Neuronal stem cell (in vitro differentiated cells): ENCODE results near the gene POLR1C.

Experiments
- DNase-seq: peaks from one replicate; pipeline ENCODE4 v3.0.0-alpha.2; 2013; ENCODE audit warnings: low spot score
- H2AFZ ChIP-seq: one replicate; pipeline ENCODE4 v1.6.1; 2013; ENCODE audit warnings: mild to moderate bottlenecking, low read length, inconsistent platforms
- H2AK5ac ChIP-seq: 2 replicates; pipeline ENCODE4 v1.6.1; 2013; ENCODE audit warnings: low read depth, mild to moderate bottlenecking, inconsistent platforms, low read length, moderate library complexity, mixed read lengths
- H2BK120ac ChIP-seq: 2 replicates; pipeline ENCODE4 v1.6.1; 2013; ENCODE audit warnings: low read depth, mild to moderate bottlenecking, inconsistent platforms, low read length, moderate library complexity, mixed read lengths
- H2BK12ac ChIP-seq: one replicate; pipeline ENCODE4 v1.6.1; 2013; ENCODE audit warnings: low read length, inconsistent platforms
- H2BK15ac ChIP-seq: 2 replicates; pipeline ENCODE4 v1.6.1; 2013; ENCODE audit warnings: mild to moderate bottlenecking, low read length, inconsistent platforms, mixed read lengths
- H2BK5ac ChIP-seq: one replicate; pipeline ENCODE4 v1.6.1; 2013; ENCODE audit warnings: inconsistent platforms, mild to moderate bottlenecking, low read length, moderate library complexity
- H3K14ac ChIP-seq: one replicate; pipeline ENCODE4 v1.6.1; 2013; ENCODE audit warnings: low read length, inconsistent platforms
- H3K18ac ChIP-seq: 2 replicates; pipeline ENCODE4 v1.6.1; 2013; ENCODE audit warnings: low read length, inconsistent platforms
- H3K23ac ChIP-seq: 2 replicates; pipeline ENCODE4 v1.6.1; 2013; ENCODE audit warnings: low read depth, mild to moderate bottlenecking, mixed read lengths, low read length, inconsistent platforms; ENCODE audit not compliant: poor library complexity
- H3K27ac ChIP-seq: replicated peaks from 3 replicates; pipeline ENCODE4 v1.5.1; 2013; ENCODE audit warnings: low read length, inconsistent platforms
- H3K27me3 ChIP-seq, 3 experiments: 2 replicates each; pipeline ENCODE4 v1.6.1; 2013; ENCODE audit warnings: low read length in 3 of 3, mild to moderate bottlenecking in 2 of 3, inconsistent platforms in 1 of 3, low read depth in 1 of 3, mixed read lengths in 1 of 3, moderate library complexity in 1 of 3; ENCODE audit not compliant: control insufficient read depth in 3 of 3, insufficient read depth in 3 of 3
- H3K36me3 ChIP-seq, 2 donors: replicated peaks in 1 of 2; 2 replicates each; pipeline ENCODE4 v1.6.1; 2013; ENCODE audit warnings: low read length in 2 of 2; ENCODE audit not compliant: control insufficient read depth in 2 of 2, insufficient read depth in 2 of 2
- H3K4ac ChIP-seq: 2 replicates; pipeline ENCODE4 v1.6.1; 2013; ENCODE audit warnings: inconsistent platforms, mild to moderate bottlenecking, low read length, moderate library complexity
- H3K4me1 ChIP-seq, 2 donors: 1 replicate in 1 of 2; 2 replicates in 1 of 2; pipeline ENCODE4 v1.6.1; 2013; ENCODE audit warnings: low read length in 2 of 2, low read depth in 1 of 2; ENCODE audit not compliant: control insufficient read depth in 2 of 2, insufficient read depth in 1 of 2
- H3K4me2 ChIP-seq: one replicate; pipeline ENCODE4 v1.6.1; 2013; ENCODE audit warnings: mild to moderate bottlenecking, low read length, inconsistent platforms; ENCODE audit not compliant: insufficient read depth, poor library complexity, severe bottlenecking
- H3K4me3 ChIP-seq, 2 donors: 2 replicates each; pipeline ENCODE4 v1.5.1; 2013; ENCODE audit warnings: low read length in 2 of 2, mild to moderate bottlenecking in 2 of 2, inconsistent platforms in 1 of 2, moderate library complexity in 1 of 2
- H3K79me1 ChIP-seq: one replicate; pipeline ENCODE4 v1.6.1; 2013; ENCODE audit warnings: low read depth, mild to moderate bottlenecking, inconsistent platforms, low read length, moderate library complexity
- H3K9ac ChIP-seq: one replicate; pipeline ENCODE4 v1.6.1; 2013; ENCODE audit warnings: mild to moderate bottlenecking, low read depth, low read length, inconsistent platforms; ENCODE audit not compliant: poor library complexity
- H3K9me3 ChIP-seq, 2 donors: replicated peaks in 1 of 2; 2 replicates each; pipeline versions ENCODE3 to v1.6.1; 2013; ENCODE audit warnings: low read length in 2 of 2, mild to moderate bottlenecking in 2 of 2, inconsistent platforms in 1 of 2, low read depth in 1 of 2, mixed read lengths in 1 of 2, moderate library complexity in 1 of 2; ENCODE audit not compliant: control insufficient read depth in 2 of 2, insufficient read depth in 1 of 2
- H4K8ac ChIP-seq: one replicate; pipeline ENCODE4 v1.6.1; 2013; ENCODE audit warnings: low read depth, mild to moderate bottlenecking, inconsistent platforms, low read length, moderate library complexity
- H4K91ac ChIP-seq: one replicate; pipeline ENCODE4 v1.6.1; 2013; ENCODE audit warnings: low read length, low read depth, mild to moderate bottlenecking, inconsistent platforms; ENCODE audit not compliant: poor library complexity
- WGBS, 2 donors: extraction: QIAGEN DNeasy Blood & Tissue Kit; methylation state at CpG; one replicate each; pipeline ENCODE4 v1.1.7; 2013; ENCODE audit warnings: missing lambda C conversion rate in 2 of 2, mixed read lengths in 1 of 2; ENCODE audit not compliant: insufficient read length in 2 of 2, insufficient replicate concordance in 1 of 2; ENCODE audit errors: extremely low coverage in 2 of 2; 5-methylcytosine and 5-hydroxymethylcytosine counted together

POLR1C gene

GRCh38 chr6:43490523-43490939 lies 26.4 kb upstream of the POLR1C start:
- no peak overlapping the region for H2AFZ ChIP-seq
- H2AK5ac ChIP-seq, result no peak overlapping the region
- no peak overlapping the region for H3K27ac ChIP-seq
- H3K14ac ChIP-seq, result no peak overlapping the region
- no peak overlapping the region for H2BK15ac ChIP-seq
- peaks cover 0 to 27% of the 10 kb centered on the region in 2 donors for H3K36me3 ChIP-seq
- no peak overlapping the region for H4K91ac ChIP-seq
- WGBS, 2 donors, result no CpG with 5 or more reads among the region's 6 CpGs
- no peak overlapping the region for H3K18ac ChIP-seq
- no peak overlapping the region for H3K4me2 ChIP-seq
- no peak overlapping the region for H2BK5ac ChIP-seq
- no peak for DNase-seq
- H3K4me3 ChIP-seq, result no peak overlapping the region
- no peak overlapping the region for H3K23ac ChIP-seq
- no peak overlapping the region for H3K4ac ChIP-seq
- no peak overlapping the region for H3K9ac ChIP-seq
- no peak overlapping the region for H2BK120ac ChIP-seq
- no peaks in the 10 kb centered on the region for H3K27me3 ChIP-seq
- no peaks in the 10 kb centered on the region for H3K9me3 ChIP-seq
- peaks cover 5% of the 10 kb centered on the region for H3K79me1 ChIP-seq
- H2BK12ac ChIP-seq, result no peak overlapping the region
- H4K8ac ChIP-seq, result no peak overlapping the region
- peaks cover 1 to 13% of the 10 kb centered on the region in 2 donors for H3K4me1 ChIP-seq

GRCh38 chr6:43491750-43492661 lies 24.9 kb upstream of the POLR1C start:
- H3K27ac ChIP-seq, result no peak overlapping the region
- H3K9ac ChIP-seq, result no peak overlapping the region

DNA sequence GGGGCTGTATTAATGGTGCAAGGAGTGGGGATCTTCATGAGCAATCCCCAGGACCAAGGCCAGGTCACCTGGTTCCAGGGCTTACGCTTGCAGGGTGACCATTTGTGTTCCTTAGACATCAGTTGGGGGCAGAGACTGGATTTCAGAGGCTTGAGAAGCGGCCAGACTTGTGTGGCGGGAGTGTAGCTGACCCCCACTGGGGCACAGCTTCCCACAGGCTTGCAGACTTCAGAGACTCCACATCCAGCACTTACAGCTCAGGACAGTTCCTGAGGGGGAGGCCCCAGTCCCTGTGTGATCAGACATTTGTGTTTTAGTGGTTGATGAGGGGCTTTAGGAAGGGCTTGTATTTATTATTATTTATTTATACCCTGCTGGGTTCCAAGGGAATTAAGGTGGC lies 24.2 kb upstream of the POLR1C start:
- peak overlapping the region; percentile 29 for H3K23ac ChIP-seq
- H2AK5ac ChIP-seq, result no peak overlapping the region
- H3K4me1 ChIP-seq, result peaks cover 7 to 21% of the 10 kb centered on the region in 2 donors
- H2BK5ac ChIP-seq, result no peak overlapping the region
- H3K36me3 ChIP-seq, result peaks cover 2 to 25% of the 10 kb centered on the region in 2 donors
- no peak overlapping the region for H3K14ac ChIP-seq
- no peak overlapping the region for H3K18ac ChIP-seq
- no peak overlapping the region for H2BK15ac ChIP-seq
- no peak overlapping the region for H3K4me2 ChIP-seq
- no peak overlapping the region for H2BK12ac ChIP-seq
- H4K8ac ChIP-seq, result no peak overlapping the region
- H3K79me1 ChIP-seq, result peaks cover 10% of the 10 kb centered on the region
- no peak overlapping the region for H4K91ac ChIP-seq
- H2AFZ ChIP-seq, result no peak overlapping the region
- H3K9me3 ChIP-seq, result no peaks in the 10 kb centered on the region
- WGBS, 2 donors, result no CpG with 5 or more reads among the region's 3 CpGs
- no peak for DNase-seq
- no peak overlapping the region for H3K9ac ChIP-seq
- H3K4ac ChIP-seq, result no peak overlapping the region
- H2BK120ac ChIP-seq, result no peak overlapping the region
- H3K4me3 ChIP-seq, result no peak overlapping the region
- no peaks in the 10 kb centered on the region for H3K27me3 ChIP-seq
- no peak overlapping the region for H3K27ac ChIP-seq

More at GRCh38 chr6:43491750-43492661, 24.9 kb upstream of the POLR1C start:
- Histone ChIP-seq H3K23ac (peak overlapping the region; percentile 29), H3K18ac (no peak overlapping the region), H2BK15ac (no peak overlapping the region), H2AFZ (no peak overlapping the region), H3K79me1 (peaks cover 9% of the 10 kb centered on the region), H2BK5ac (no peak overlapping the region), H2AK5ac (no peak overlapping the region), H2BK120ac (no peak overlapping the region), H3K9me3 (no peaks in the 10 kb centered on the region), H3K4ac (no peak overlapping the region), H3K4me3 (no peak overlapping the region), H4K8ac (no peak overlapping the region), H4K91ac (no peak overlapping the region), H3K27me3 (no peaks in the 10 kb centered on the region), H3K4me1 (peaks cover 7 to 21% of the 10 kb centered on the region in 2 donors), H3K14ac (no peak overlapping the region), H2BK12ac (peak overlapping the region; percentile 36), H3K36me3 (peaks cover 0 to 22% of the 10 kb centered on the region in 2 donors), H3K4me2 (no peak overlapping the region)
- DNase-seq, result no peak
- WGBS, 2 donors, result no CpG with 5 or more reads among the region's 10 CpGs

DNA sequence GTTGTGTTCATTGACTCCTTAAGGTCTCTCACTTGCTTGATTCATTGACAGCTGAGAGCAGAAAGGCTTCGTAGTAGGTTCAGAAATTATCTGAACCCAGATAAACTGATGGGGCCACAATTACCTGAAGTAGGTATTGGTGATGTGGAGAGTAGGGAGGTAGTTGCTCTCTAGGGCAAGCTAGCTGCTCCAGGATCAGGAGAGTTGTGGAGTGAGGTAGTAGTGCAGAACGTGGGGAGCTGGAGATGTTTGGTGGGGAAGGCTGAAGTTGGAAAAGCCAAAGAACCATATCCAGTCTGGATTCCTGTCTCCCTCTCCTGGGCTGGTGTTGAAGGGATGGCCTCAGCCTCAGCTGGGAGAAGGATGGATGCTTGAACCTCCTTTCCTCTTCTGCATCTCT lies 23.7 kb upstream of the POLR1C start:
- Histone ChIP-seq H2BK5ac (no peak overlapping the region), H3K27ac (no peak overlapping the region), H3K9me3 (no peaks in the 10 kb centered on the region), H3K79me1 (peaks cover 10% of the 10 kb centered on the region), H3K9ac (no peak overlapping the region), H3K27me3 (no peaks in the 10 kb centered on the region), H3K4ac (no peak overlapping the region), H3K23ac (no peak overlapping the region), H2BK120ac (no peak overlapping the region), H3K18ac (no peak overlapping the region), H4K91ac (no peak overlapping the region), H2AK5ac (no peak overlapping the region), H3K4me3 (no peak overlapping the region), H2BK12ac (no peak overlapping the region), H2AFZ (no peak overlapping the region), H3K4me1 (peaks cover 7 to 21% of the 10 kb centered on the region in 2 donors), H3K36me3 (peaks cover 2 to 30% of the 10 kb centered on the region in 2 donors), H3K14ac (no peak overlapping the region), H3K4me2 (no peak overlapping the region), H4K8ac (no peak overlapping the region), H2BK15ac (no peak overlapping the region)
- DNase-seq, result no peak
- WGBS, 2 donors, result no CpG with 5 or more reads among the region's 2 CpGs
